Smooth muscle cell (in vitro differentiated cells): ENCODE measurements around the gene EGFL7. TPM values are rescaled to one million over a fixed set of nuclear protein-coding genes. Genes with fewer than 3 reads are reported as not detected.

ENCODE experiments used
- DNase-seq: peaks from one replicate; lab custom pipeline; 2025; ENCODE audit not compliant: unreplicated experiment; lab: John Stamatoyannopoulos, UW
- H2AFZ ChIP-seq: fragments of 200-600 bp; sonication (generic); 2 replicates; pipeline ENCODE4 v1.6.0; 2016; ENCODE audit warnings: antibody characterized with exemption, low read depth, mild to moderate bottlenecking
- H3F3A ChIP-seq: fragments of 200-600 bp; sonication (generic); 2 replicates; pipeline ENCODE4 v1.6.0; 2017; ENCODE audit warnings: antibody characterized with exemption, low read depth
- H3K27ac ChIP-seq: fragments of 200-600 bp; sonication (generic); 2 replicates; pipeline ENCODE4 v1.5.1; 2016; ENCODE audit warnings: low read depth, mild to moderate bottlenecking
- H3K27me3 ChIP-seq: fragments of 200-600 bp; sonication (generic); 2 replicates; pipeline ENCODE4 v1.6.1; 2016; ENCODE audit warnings: low read depth, mild to moderate bottlenecking
- H3K36me3 ChIP-seq: fragments of 200-600 bp; sonication (generic); 2 replicates; pipeline ENCODE4 v1.5.1; 2016; ENCODE audit warnings: low read depth
- H3K4me1 ChIP-seq: fragments of 200-600 bp; sonication (generic); 2 replicates; pipeline ENCODE4 v1.5.1; 2016; ENCODE audit warnings: low read depth
- H3K4me2 ChIP-seq: fragments of 200-600 bp; sonication (generic); 2 replicates; pipeline ENCODE4 v1.6.0; 2016; ENCODE audit warnings: mild to moderate bottlenecking
- H3K4me3 ChIP-seq: fragments of 200-600 bp; sonication (generic); 2 replicates; pipeline ENCODE4 v1.5.1; 2016; ENCODE audit warnings: mild to moderate bottlenecking
- H3K79me2 ChIP-seq: fragments of 200-600 bp; sonication (generic); 2 replicates; pipeline ENCODE4 v1.6.0; 2016; ENCODE audit warnings: low read depth, mild to moderate bottlenecking
- H3K9ac ChIP-seq: fragments of 200-600 bp; sonication (generic); 2 replicates; pipeline ENCODE4 v1.6.0; 2016; ENCODE audit warnings: low read depth
- H3K9me3 ChIP-seq: fragments of 200-600 bp; sonication (generic); replicated peaks from 2 replicates; pipeline ENCODE4 v1.5.1; 2016; ENCODE audit warnings: low read depth
- H4K20me1 ChIP-seq: fragments of 200-600 bp; sonication (generic); 2 replicates; pipeline ENCODE4 v1.6.0; 2016; ENCODE audit warnings: low read depth
- WGBS: methylation state at CpG from one replicate; pipeline ENCODE4 v1.1.7; 2016; ENCODE audit warnings: low lambda C conversion rate; 5-methylcytosine and 5-hydroxymethylcytosine counted together
- polyA plus RNA-seq: library from polyadenylated mRNA; unstranded; fragments of >200 nt; fragmentation: Nextera tagmentation; extraction: Ambion mirVana; gene quantifications from 2 replicates; pipeline ENCODE4 v1.2.1, GENCODE V29; 2016
- total RNA-seq: library from RNA; depleted of rRNA; stranded (reverse); fragments of >200 nt; gene quantifications from 2 replicates; pipeline ENCODE4 v1.2.3, GENCODE V29; 2014
- TF ChIP-seq, protein P1 (sequence below): fragments of 200-600 bp; sonication (generic); IDR thresholded peaks from 2 replicates; pipeline ENCODE4 v1.5.1; 2017; ENCODE audit warnings: borderline replicate concordance, mild to moderate bottlenecking, antibody characterized with exemption; ENCODE audit not compliant: insufficient read depth, poor library complexity, severe bottlenecking

The EGFL7 gene
- total and polyA plus RNA-seq, 2 experiments from 2014 or later, result 61.8 to 239 TPM

DNA sequence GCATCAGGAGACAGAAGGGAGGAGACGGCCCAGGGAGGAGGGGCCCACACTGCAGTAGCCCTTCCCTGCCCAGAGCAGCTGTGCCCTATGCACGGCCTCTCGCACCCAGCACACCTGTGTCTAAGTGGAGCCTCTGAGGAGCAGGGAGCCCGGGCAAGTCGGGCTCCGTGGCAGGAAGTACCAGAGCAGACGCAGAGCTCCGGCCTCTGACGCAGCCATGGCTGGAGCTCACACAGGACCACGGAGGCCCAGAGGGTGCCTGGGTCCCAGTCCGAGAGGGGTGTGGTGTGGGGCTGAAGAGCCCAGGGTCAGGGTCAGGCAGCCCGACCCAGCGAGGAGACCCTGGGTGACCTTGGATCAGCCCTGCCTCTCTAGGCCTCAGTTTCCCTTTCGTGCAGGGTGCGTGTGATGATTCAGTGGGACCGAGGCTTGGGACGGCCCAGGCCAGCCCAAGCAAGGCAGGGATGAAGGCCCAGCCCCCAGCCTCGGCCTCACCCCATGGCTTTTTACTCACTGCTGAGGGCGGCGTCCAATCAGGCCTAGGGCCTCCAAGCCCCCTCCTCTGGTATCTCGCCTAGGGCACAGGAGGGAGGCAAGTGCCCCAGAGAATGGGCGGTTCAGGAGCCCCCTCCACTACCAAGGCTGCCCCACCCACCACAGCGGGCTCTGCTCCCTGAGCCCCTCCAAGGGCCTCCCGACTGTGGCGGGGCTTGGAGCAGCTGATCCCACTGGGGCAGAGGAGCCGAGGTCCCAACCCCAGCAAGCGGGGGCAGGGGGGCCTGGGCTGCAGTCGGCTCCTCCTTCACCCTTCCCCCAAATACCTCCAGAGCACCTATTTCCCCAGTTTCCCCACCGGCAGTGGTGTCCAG, 28.8 kb downstream of the EGFL7 start:
- no peak for DNase-seq
- Histone ChIP-seq H3K27ac (no peak overlapping the region), H3K79me2 (no peaks in the 10 kb centered on the region), H3K9me3 (no peaks in the 10 kb centered on the region), H3F3A (peaks cover 10% of the 10 kb centered on the region), H3K4me3 (no peak overlapping the region), H3K4me1 (peaks cover 5% of the 10 kb centered on the region), H3K27me3 (no peaks in the 10 kb centered on the region), H4K20me1 (no peaks in the 10 kb centered on the region), H3K9ac (no peak overlapping the region), H3K36me3 (no peaks in the 10 kb centered on the region), H2AFZ (no peak overlapping the region), H3K4me2 (no peak overlapping the region)
- TF ChIP-seq, protein P1, sequence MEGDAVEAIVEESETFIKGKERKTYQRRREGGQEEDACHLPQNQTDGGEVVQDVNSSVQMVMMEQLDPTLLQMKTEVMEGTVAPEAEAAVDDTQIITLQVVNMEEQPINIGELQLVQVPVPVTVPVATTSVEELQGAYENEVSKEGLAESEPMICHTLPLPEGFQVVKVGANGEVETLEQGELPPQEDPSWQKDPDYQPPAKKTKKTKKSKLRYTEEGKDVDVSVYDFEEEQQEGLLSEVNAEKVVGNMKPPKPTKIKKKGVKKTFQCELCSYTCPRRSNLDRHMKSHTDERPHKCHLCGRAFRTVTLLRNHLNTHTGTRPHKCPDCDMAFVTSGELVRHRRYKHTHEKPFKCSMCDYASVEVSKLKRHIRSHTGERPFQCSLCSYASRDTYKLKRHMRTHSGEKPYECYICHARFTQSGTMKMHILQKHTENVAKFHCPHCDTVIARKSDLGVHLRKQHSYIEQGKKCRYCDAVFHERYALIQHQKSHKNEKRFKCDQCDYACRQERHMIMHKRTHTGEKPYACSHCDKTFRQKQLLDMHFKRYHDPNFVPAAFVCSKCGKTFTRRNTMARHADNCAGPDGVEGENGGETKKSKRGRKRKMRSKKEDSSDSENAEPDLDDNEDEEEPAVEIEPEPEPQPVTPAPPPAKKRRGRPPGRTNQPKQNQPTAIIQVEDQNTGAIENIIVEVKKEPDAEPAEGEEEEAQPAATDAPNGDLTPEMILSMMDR, result no peak
- WGBS, result 87% methylated on average over 27 of the region's 29 CpGs

DNA sequence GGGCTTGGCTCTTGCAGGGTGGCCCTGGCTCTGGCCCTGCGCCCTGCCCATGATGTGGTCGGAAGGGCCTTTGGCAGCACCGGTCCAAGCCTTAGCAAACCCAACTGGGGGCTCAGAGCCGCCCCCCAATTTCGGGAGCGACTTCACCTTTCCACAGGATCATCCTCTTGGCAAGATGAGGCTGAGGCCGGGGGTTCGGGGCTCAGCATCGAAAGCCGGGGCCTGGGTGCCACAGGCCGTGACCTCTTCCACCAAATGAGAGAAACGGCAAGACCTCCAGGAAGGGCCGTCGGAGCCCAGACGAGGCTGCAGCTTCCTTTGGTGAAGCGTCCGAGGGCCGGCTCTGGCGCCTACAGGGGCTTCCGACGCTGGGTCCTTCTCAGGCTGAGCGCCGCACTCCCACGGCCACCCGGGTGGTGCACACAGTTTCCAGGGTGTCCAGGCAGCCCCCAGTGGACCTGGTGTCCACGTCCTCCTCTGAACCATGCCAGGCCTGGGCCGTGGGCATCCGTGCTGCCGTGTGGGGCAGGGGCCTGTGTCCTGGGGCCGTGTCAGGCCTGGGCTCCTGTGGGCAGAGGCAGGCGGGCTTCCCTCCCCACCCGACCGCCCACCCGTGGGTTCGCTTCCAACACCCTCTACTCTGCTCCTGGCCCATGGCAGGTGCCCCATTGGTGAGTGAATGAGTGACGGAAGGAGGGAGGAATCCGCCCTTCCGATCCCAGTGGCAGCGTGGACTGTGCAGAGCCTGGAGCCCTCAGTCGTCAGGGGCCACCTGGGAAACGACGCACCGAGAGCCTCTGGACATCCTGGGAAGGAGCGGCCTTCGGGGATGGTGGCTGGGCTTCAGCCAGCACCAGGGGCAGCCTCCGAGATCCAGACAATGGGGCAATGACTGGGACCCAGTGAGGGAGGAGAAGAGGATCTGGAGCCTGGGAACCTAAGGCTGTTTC, 29.7 kb downstream of the EGFL7 start:
- Histone ChIP-seq H3K27me3 (no peaks in the 10 kb centered on the region), H3K4me2 (no peak overlapping the region), H3K9me3 (no peaks in the 10 kb centered on the region), H3K27ac (no peak overlapping the region), H3K36me3 (no peaks in the 10 kb centered on the region), H3K4me1 (no peaks in the 10 kb centered on the region), H3F3A (peaks cover 10% of the 10 kb centered on the region), H2AFZ (no peak overlapping the region), H3K4me3 (no peak overlapping the region), H4K20me1 (no peaks in the 10 kb centered on the region), H3K79me2 (no peaks in the 10 kb centered on the region), H3K9ac (no peak overlapping the region)
- TF ChIP-seq, protein P1, result no peak
- 90% methylated on average over 46 of the region's 46 CpGs for WGBS
- no peak for DNase-seq

DNA sequence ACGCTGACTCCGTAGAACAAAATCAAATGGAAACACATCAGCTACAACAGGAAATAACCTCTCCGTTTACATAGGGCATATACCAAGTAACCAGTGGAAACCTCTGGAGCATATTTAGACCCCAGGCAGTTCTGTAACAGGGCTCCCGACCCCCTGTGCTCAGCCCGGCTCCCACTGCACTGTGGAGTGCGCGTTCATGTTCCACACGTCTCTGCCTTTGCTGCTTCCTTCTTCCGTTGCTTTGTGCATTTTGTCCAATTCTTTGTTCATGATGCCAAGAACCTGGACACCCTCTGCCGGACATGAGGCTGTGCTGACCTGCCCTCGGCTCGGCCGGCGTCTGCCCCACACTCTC, 30.4 kb downstream of the EGFL7 start:
- Histone ChIP-seq H3K9me3 (no peaks in the 10 kb centered on the region), H3K27ac (no peak overlapping the region), H3K4me1 (no peaks in the 10 kb centered on the region), H4K20me1 (no peaks in the 10 kb centered on the region), H3K27me3 (no peaks in the 10 kb centered on the region), H3K9ac (no peak overlapping the region), H3K36me3 (no peaks in the 10 kb centered on the region), H3K4me2 (no peak overlapping the region), H2AFZ (no peak overlapping the region), H3K4me3 (no peak overlapping the region), H3K79me2 (no peaks in the 10 kb centered on the region), H3F3A (peaks cover 5% of the 10 kb centered on the region)
- TF ChIP-seq, protein P1, result no peak
- no peak for DNase-seq
- WGBS, result 95% methylated on average over 14 of the region's 14 CpGs
